HepG2 (cell line): Measurements from ENCODE around the gene STK10. TPM values are rescaled to one million over a fixed set of nuclear protein-coding genes. Genes with fewer than 3 reads are reported as not detected.
A peak's percentile ranks its signal among the peaks of the same experiment; 100 is the strongest.

Experiments used
- ATAC-seq: fragments of 200-7000 bp; cut with Tn5 transposase; 3 replicates; pipeline ENCODE4 v1.9.1; 2020; ENCODE audit warnings: mild to moderate bottlenecking, moderate library complexity
- BruUV-seq: library from RNA; stranded (reverse); fragments of 400-500 nt; replicated peaks from 2 replicates; lab custom pipeline; 2021; lab: Mats Ljungman, UMichigan
- CTCF ChIA-PET: fragments of 300-600 bp; formaldehyde crosslinking; extraction: SDS; loops from one replicate; lab custom pipeline; 2021; ENCODE audit warnings: low total read pairs, inconsistent platforms, low intra/inter-chr PET ratio; lab: Yijun Ruan, JAX
- POLR2A ChIA-PET: fragments of 350-600 bp; sonication (Branson Sonifier 250); formaldehyde crosslinking; loops from one replicate; lab custom pipeline; 2020; ENCODE audit warnings: antibody characterized with exemption, inconsistent platforms; lab: Yijun Ruan, JAX
- DNase-seq: peaks from one replicate; pipeline ENCODE4 v3.0.0-alpha.2; 2015; ENCODE audit warnings: low spot score
- FAIRE-seq: peaks from 3 replicates; lab custom pipeline; 2011; peaks lifted over from hg19 to GRCh38; lab: Jason Lieb, UNC
- H2AFZ ChIP-seq: one replicate; pipeline ENCODE4 v1.6.1; 2011; ENCODE audit warnings: low read length, inconsistent platforms
- H3K27ac ChIP-seq: fragments of 300-600 bp; 3 replicates; pipeline ENCODE4 v1.8.0; 2011; ENCODE audit warnings: mixed run types, mild to moderate bottlenecking, mixed read lengths, low read length, inconsistent platforms; ENCODE audit not compliant: insufficient read depth; ENCODE audit errors: extremely low read length
- H3K27me3 ChIP-seq, 2 experiments: fragments of 200-600 bp in 1 of 2; 2 replicates in 1 of 2; 3 replicates in 1 of 2; pipeline versions ENCODE4 v1.6.0 to v1.8.0; 2011; ENCODE audit warnings: low read length in 2 of 2, mild to moderate bottlenecking in 2 of 2, moderate library complexity in 2 of 2, inconsistent platforms in 1 of 2; ENCODE audit not compliant: insufficient read depth in 2 of 2, control insufficient read depth in 1 of 2
- H3K36me3 ChIP-seq, 2 experiments: fragments of 200-600 bp in 1 of 2; replicated peaks in 1 of 2; 2 replicates in 1 of 2; 3 replicates in 1 of 2; pipeline versions ENCODE4 v1.5.1 to v1.8.0; 2011; ENCODE audit warnings: low read length in 2 of 2, inconsistent platforms in 1 of 2; ENCODE audit not compliant: insufficient read depth in 2 of 2, control insufficient read depth in 1 of 2
- H3K4me1 ChIP-seq: 2 replicates; pipeline ENCODE4 v1.5.1; 2012; ENCODE audit warnings: low read length, inconsistent platforms; ENCODE audit not compliant: insufficient read depth
- H3K4me2 ChIP-seq: 2 replicates; pipeline ENCODE4 v1.6.0; 2011; ENCODE audit warnings: low read depth, low read length, inconsistent platforms
- H3K4me3 ChIP-seq, 3 experiments: fragments of 200-600 bp in 1 of 3; sonication (generic), shearing (Covaris generic) in 1 of 3; replicated peaks in 1 of 3; 2 replicates each; pipeline ENCODE4 v1.5.1; 2011 to 2016; ENCODE audit warnings: low read length in 3 of 3, inconsistent platforms in 2 of 3, low read depth in 2 of 3, mild to moderate bottlenecking in 2 of 3, control low read depth in 1 of 3, mixed read lengths in 1 of 3; ENCODE audit not compliant: insufficient read depth in 1 of 3
- H3K79me2 ChIP-seq: one replicate; pipeline ENCODE4 v1.6.1; 2011; ENCODE audit warnings: low read length, inconsistent platforms; ENCODE audit not compliant: insufficient read depth
- H3K9ac ChIP-seq: 2 replicates; pipeline ENCODE4 v1.6.0; 2011; ENCODE audit warnings: mild to moderate bottlenecking, low read depth, low read length, inconsistent platforms; ENCODE audit not compliant: insufficient read depth
- H3K9me3 ChIP-seq: 2 replicates; pipeline ENCODE4 v1.5.1; 2012; ENCODE audit warnings: mild to moderate bottlenecking, low read length
- H4K20me1 ChIP-seq: 2 replicates; pipeline ENCODE4 v1.6.0; 2011; ENCODE audit warnings: inconsistent platforms, mild to moderate bottlenecking, low read length, moderate library complexity; ENCODE audit not compliant: insufficient read depth
- HOXA5 ChIP-seq: sonication (generic); formaldehyde crosslinking; IDR thresholded peaks from 2 replicates; pipeline ENCODE4 v1.4.0; 2020; ENCODE audit warnings: missing genetic modification reagents
- SAFB2 ChIP-seq: sonication (generic); formaldehyde crosslinking; IDR thresholded peaks from 2 replicates; pipeline ENCODE4 v1.5.1; 2020; ENCODE audit warnings: missing genetic modification reagents, low read depth, mild to moderate bottlenecking, borderline replicate concordance
- ZNF564 ChIP-seq: sonication (generic); formaldehyde crosslinking; IDR thresholded peaks from 2 replicates; pipeline ENCODE4 v1.8.1; 2023; ENCODE audit warnings: mild to moderate bottlenecking, missing genetic modification reagents
- WGBS: methylation state at CpG from one replicate; pipeline ENCODE4 v1.1.6; 2017; ENCODE audit warnings: low lambda C conversion rate; 5-methylcytosine and 5-hydroxymethylcytosine counted together
- in situ Hi-C: cut with HindIII; loops from 2 replicates; pipeline ENCODE4 v1.10.0; 2017; ENCODE audit warnings: low pct_unique_long_range_greater_than_20kb; ENCODE audit not compliant: extremely low pct_ligation_motif_present
- intact Hi-C: fragments of 100-400 bp; cut with micrococcal nuclease; formaldehyde crosslinking; loops from one replicate; pipeline ENCODE4 v1.10.0; 2022; ENCODE audit not compliant: unreplicated experiment
- polyA plus RNA-seq, 8 experiments: library from polyadenylated mRNA; depleted of rRNA in 3 of 8; stranded (reverse) in 7 of 8; unstranded in 1 of 8; fragments of >200 nt; fragmentation: Illumina TruSeq in 4 of 8; extraction: Trizol in 4 of 8; gene quantifications; 2 replicates each; pipeline versions ENCODE4 v1.2.1 to v1.2.3, GENCODE V29; 2011 to 2016; ENCODE audit warnings: low read depth in 4 of 8, missing spikeins in 1 of 8, mixed read lengths in 1 of 8; ENCODE audit not compliant: insufficient read depth in 1 of 8
- total RNA-seq, 5 experiments: library from RNA; depleted of rRNA; stranded (reverse); fragments of >200 nt; fragmentation: Illumina TruSeq; extraction: Trizol; gene quantifications; 2 replicates each; pipeline ENCODE4 v1.2.3, GENCODE V29; 2016; ENCODE audit warnings: low read depth in 1 of 5
- TF ChIP-seq, protein P1 (sequence below): sonication (generic); formaldehyde crosslinking; IDR thresholded peaks from 2 replicates; pipeline ENCODE4 v1.5.0; 2020; ENCODE audit warnings: mild to moderate bottlenecking, missing genetic modification reagents, borderline replicate concordance

STK10 gene
- total and polyA plus RNA-seq, 2 of the 13 experiments (the other 11 are each of a cell fraction or from before 2014, with no cell fraction given): 7.0 to 7.2 TPM

DNA sequence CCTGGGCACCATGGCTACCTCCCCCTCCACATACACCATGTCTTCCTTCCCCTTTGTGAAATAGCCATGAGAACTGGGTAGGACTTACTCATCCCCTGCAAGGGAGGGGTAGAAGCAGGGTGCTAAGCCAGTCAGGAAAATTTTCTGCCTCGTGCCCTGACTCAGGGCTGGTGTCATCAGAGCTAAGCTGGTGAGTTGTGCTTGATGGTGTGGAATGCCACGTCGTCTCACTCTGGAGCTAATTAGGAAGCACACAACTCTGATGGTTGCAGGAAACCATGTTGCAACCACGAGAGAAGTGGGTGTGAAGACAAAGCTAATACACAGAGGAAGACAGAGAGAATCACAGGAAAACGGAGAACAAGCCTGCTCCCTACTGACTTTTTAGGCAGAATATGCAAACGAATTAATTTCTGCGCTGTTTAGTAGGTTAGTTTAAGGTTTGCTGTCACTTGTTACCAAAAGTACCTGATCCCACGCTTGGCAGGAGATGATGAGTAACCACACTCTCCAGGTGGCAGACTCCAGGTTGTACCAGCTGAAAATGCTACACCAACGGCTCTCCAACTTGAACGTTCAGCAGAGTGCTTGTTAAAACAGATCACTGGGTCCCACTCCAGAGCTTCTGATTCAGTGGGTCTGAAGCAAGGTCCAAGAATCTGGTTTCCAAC is 54.5 kb downstream of the STK10 start (continued):
- TF ChIP-seq, protein P1, sequence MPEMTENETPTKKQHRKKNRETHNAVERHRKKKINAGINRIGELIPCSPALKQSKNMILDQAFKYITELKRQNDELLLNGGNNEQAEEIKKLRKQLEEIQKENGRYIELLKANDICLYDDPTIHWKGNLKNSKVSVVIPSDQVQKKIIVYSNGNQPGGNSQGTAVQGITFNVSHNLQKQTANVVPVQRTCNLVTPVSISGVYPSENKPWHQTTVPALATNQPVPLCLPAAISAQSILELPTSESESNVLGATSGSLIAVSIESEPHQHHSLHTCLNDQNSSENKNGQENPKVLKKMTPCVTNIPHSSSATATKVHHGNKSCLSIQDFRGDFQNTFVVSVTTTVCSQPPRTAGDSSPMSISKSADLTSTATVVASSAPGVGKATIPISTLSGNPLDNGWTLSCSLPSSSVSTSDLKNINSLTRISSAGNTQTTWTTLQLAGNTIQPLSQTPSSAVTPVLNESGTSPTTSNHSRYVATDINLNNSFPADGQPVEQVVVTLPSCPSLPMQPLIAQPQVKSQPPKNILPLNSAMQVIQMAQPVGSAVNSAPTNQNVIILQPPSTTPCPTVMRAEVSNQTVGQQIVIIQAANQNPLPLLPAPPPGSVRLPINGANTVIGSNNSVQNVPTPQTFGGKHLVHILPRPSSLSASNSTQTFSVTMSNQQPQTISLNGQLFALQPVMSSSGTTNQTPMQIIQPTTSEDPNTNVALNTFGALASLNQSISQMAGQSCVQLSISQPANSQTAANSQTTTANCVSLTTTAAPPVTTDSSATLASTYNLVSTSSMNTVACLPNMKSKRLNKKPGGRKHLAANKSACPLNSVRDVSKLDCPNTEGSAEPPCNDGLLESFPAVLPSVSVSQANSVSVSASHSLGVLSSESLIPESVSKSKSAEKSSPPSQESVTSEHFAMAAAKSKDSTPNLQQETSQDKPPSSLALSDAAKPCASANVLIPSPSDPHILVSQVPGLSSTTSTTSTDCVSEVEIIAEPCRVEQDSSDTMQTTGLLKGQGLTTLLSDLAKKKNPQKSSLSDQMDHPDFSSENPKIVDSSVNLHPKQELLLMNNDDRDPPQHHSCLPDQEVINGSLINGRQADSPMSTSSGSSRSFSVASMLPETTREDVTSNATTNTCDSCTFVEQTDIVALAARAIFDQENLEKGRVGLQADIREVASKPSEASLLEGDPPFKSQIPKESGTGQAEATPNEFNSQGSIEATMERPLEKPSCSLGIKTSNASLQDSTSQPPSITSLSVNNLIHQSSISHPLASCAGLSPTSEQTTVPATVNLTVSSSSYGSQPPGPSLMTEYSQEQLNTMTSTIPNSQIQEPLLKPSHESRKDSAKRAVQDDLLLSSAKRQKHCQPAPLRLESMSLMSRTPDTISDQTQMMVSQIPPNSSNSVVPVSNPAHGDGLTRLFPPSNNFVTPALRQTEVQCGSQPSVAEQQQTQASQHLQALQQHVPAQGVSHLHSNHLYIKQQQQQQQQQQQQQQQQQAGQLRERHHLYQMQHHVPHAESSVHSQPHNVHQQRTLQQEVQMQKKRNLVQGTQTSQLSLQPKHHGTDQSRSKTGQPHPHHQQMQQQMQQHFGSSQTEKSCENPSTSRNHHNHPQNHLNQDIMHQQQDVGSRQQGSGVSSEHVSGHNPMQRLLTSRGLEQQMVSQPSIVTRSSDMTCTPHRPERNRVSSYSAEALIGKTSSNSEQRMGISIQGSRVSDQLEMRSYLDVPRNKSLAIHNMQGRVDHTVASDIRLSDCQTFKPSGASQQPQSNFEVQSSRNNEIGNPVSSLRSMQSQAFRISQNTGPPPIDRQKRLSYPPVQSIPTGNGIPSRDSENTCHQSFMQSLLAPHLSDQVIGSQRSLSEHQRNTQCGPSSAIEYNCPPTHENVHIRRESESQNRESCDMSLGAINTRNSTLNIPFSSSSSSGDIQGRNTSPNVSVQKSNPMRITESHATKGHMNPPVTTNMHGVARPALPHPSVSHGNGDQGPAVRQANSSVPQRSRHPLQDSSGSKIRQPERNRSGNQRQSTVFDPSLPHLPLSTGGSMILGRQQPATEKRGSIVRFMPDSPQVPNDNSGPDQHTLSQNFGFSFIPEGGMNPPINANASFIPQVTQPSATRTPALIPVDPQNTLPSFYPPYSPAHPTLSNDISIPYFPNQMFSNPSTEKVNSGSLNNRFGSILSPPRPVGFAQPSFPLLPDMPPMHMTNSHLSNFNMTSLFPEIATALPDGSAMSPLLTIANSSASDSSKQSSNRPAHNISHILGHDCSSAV: no peak

DNA sequence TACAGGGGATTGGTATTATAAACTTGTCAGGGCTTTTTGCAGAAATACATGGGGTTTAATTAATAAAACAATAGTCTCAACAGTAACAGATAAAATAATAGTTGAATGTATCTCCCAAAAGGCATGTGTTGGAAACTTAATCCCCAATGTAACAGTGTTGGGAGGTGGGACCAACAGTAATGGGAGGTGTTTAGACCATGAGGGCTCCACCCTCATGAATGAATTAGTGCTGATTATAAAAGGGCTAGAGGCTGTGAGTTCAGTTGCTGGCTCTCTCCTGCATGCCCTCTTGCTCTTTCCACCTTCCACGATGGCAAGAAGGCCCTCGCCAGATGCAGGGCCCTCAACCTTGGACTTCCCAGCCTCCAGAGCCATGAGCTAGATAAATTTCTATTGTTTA is 56.3 kb downstream of the STK10 start:
- CTCF ChIA-PET: no interaction called here

More for the DNA sequence above, 56.3 kb downstream of the STK10 start:
- no peaks in the 10 kb centered on the region for H4K20me1 ChIP-seq
- DNase-seq: no peak
- FAIRE-seq: no peak
- WGBS: 90% methylated on average over 2 of the region's 2 CpGs
- no peaks in the 10 kb centered on the region for H3K27me3 ChIP-seq
- H3K9me3 ChIP-seq: no peaks in the 10 kb centered on the region
- H3K9ac ChIP-seq: no peak overlapping the region
- H3K4me2 ChIP-seq: no peak overlapping the region
- BruUV-seq: no TSS peak
- POLR2A ChIA-PET: no interaction called here
- TF ChIP-seq SAFB2 (CRISPR knock-in tag) (no peak), HOXA5 (no peak), ZNF564 (CRISPR knock-in tag) (peak; percentile 31; the same call in 1 of the 2 replicates)
- H3K4me3 ChIP-seq: no peak overlapping the region
- H3K79me2 ChIP-seq: no peaks in the 10 kb centered on the region
- H3K36me3 ChIP-seq: peaks cover 0 to 4% of the 10 kb centered on the region in 2 experiments; a peak in 2 of 5 replicates
- ATAC-seq: no peak
- no peak overlapping the region for H2AFZ ChIP-seq
- H3K4me1 ChIP-seq: no peaks in the 10 kb centered on the region
- in situ Hi-C loops (no loop called here), intact Hi-C loops (no loop called here)
- no peak overlapping the region for H3K27ac ChIP-seq
